Natural killer cell (primary cell): ENCODE results near the gene TOLLIP. TPM values are rescaled to one million over a fixed set of nuclear protein-coding genes. Genes with fewer than 3 reads are reported as not detected.

Experiments used
- ATAC-seq, 3 donors: fragments of 150-1000 bp in 2 of 3; fragments of 200-7000 bp in 1 of 3; cut with Tn5 transposase; 1 replicate in 1 of 3; 2 replicates in 2 of 3; pipeline ENCODE4 v1.10.0; 2021; ENCODE audit warnings: mild to moderate bottlenecking in 2 of 3, moderate library complexity in 2 of 3
- DNase-seq, 2 donors: peaks; one replicate each; pipeline versions ENCODE4 v3.0.0 to v3.0.0-alpha.2; 2013 to 2021; ENCODE audit warnings: mixed read lengths in 1 of 2
- H3K27ac ChIP-seq: one replicate; pipeline ENCODE4 v1.5.1; 2013; ENCODE audit warnings: mild to moderate bottlenecking, low read length
- H3K27me3 ChIP-seq: one replicate; pipeline ENCODE4 v1.6.1; 2013; ENCODE audit warnings: low read length; ENCODE audit not compliant: control insufficient read depth, insufficient read depth
- H3K36me3 ChIP-seq: one replicate; pipeline ENCODE4 v1.6.1; 2013; ENCODE audit warnings: low read length; ENCODE audit not compliant: control insufficient read depth, insufficient read depth
- H3K4me1 ChIP-seq: one replicate; pipeline ENCODE4 v1.6.1; 2013; ENCODE audit warnings: low read length; ENCODE audit not compliant: control insufficient read depth, insufficient read depth
- H3K4me3 ChIP-seq: one replicate; pipeline ENCODE4 v1.5.1; 2013; ENCODE audit warnings: low read length
- H3K9me3 ChIP-seq: one replicate; pipeline ENCODE4 v1.6.1; 2013; ENCODE audit warnings: low read length; ENCODE audit not compliant: control insufficient read depth, insufficient read depth
- H3K27ac Mint-ChIP-seq, 2 donors: one replicate each; pipeline ENCODE4 v1.8.0; 2022; ENCODE audit warnings: mild to moderate bottlenecking in 2 of 2, mixed read lengths in 2 of 2, moderate library complexity in 1 of 2
- H3K27me3 Mint-ChIP-seq, 2 donors: one replicate each; pipeline ENCODE4 v1.8.0; 2022; ENCODE audit warnings: low read depth in 2 of 2, mixed read lengths in 2 of 2
- H3K36me3 Mint-ChIP-seq: one replicate; pipeline ENCODE4 v1.8.0; 2022; ENCODE audit warnings: mixed read lengths
- H3K4me1 Mint-ChIP-seq, 2 donors: one replicate each; pipeline ENCODE4 v1.8.0; 2022; ENCODE audit warnings: mixed read lengths in 2 of 2
- H3K4me3 Mint-ChIP-seq: one replicate; pipeline ENCODE4 v1.8.0; 2022; ENCODE audit warnings: mild to moderate bottlenecking, moderate library complexity, mixed read lengths
- H3K9me3 Mint-ChIP-seq, 2 donors: one replicate each; pipeline ENCODE4 v1.8.0; 2022; ENCODE audit warnings: mixed read lengths in 2 of 2
- CTCF ChIP-seq: fragments of 200-600 bp; IDR thresholded peaks from one replicate; pipeline ENCODE4 v1.8.0; 2022; ENCODE audit warnings: antibody characterized with exemption
- WGBS: methylation state at CpG from one replicate; pipeline ENCODE4 v1.1.7; 2013; ENCODE audit warnings: missing lambda C conversion rate; ENCODE audit not compliant: insufficient coverage; 5-methylcytosine and 5-hydroxymethylcytosine counted together
- intact Hi-C: fragments of 100-400 bp; cut with micrococcal nuclease; formaldehyde crosslinking; loops from one replicate; pipeline ENCODE4 v1.14.2; 2022
- total RNA-seq, 4 donors: library from RNA; stranded (reverse); fragments of 120-200 nt in 1 of 4; gene quantifications; one replicate each; pipeline versions ENCODE4 v1.2.3 to v1.2.4, GENCODE V29; 2013 to 2022

Gene TOLLIP
- total RNA-seq, 3 donors from 2014 or later (not counting 1 experiment from before 2014, with no cell fraction given) = 49.3 to 61.8 (median 54.8) TPM

GRCh38 chr11:1302461-1303125, 6.8 kb downstream of the TOLLIP start:
- H3K27ac Mint-ChIP-seq = no peak overlapping the region
- no peak for TF ChIP-seq CTCF
- H3K27ac ChIP-seq = no peak overlapping the region
- H3K27me3 ChIP-seq = no peaks in the 10 kb centered on the region
- no peak overlapping the region for H3K4me3 ChIP-seq
- no peaks in the 10 kb centered on the region for H3K36me3 Mint-ChIP-seq
- intact Hi-C loops = no loop called here
- H3K4me3 Mint-ChIP-seq = no peak overlapping the region
- H3K36me3 ChIP-seq = peaks cover 2% of the 10 kb centered on the region
- peaks cover 15% of the 10 kb centered on the region for H3K4me1 ChIP-seq
- no peaks in the 10 kb centered on the region for H3K27me3 Mint-ChIP-seq
- WGBS = 95% methylated on average over 17 of the region's 17 CpGs
- no peak for DNase-seq
- no peak for ATAC-seq
- no peaks in the 10 kb centered on the region for H3K9me3 ChIP-seq
- H3K9me3 Mint-ChIP-seq = no peaks in the 10 kb centered on the region
- H3K4me1 Mint-ChIP-seq = peaks cover 28 to 41% of the 10 kb centered on the region in 2 donors

GRCh38 chr11:1302041-1302460, 7.4 kb downstream of the TOLLIP start:
- Histone ChIP-seq H3K27me3 (no peaks in the 10 kb centered on the region), H3K4me1 (peaks cover 9% of the 10 kb centered on the region), H3K9me3 (no peaks in the 10 kb centered on the region), H3K36me3 (peaks cover 2% of the 10 kb centered on the region), H3K4me3 (no peak overlapping the region), H3K27ac (no peak overlapping the region)
- 90% methylated on average over 13 of the region's 13 CpGs for WGBS
- H3K36me3 Mint-ChIP-seq = no peaks in the 10 kb centered on the region
- intact Hi-C loops = no loop called here
- DNase-seq (no peak), ATAC-seq (no peak)
- H3K27me3 Mint-ChIP-seq = no peaks in the 10 kb centered on the region
- H3K4me3 Mint-ChIP-seq = no peak overlapping the region
- TF ChIP-seq CTCF = no peak
- peak overlapping the region in 1 of 2 donors; percentile 40 for H3K27ac Mint-ChIP-seq
- peaks cover 23 to 36% of the 10 kb centered on the region in 2 donors for H3K4me1 Mint-ChIP-seq
- no peaks in the 10 kb centered on the region for H3K9me3 Mint-ChIP-seq

GRCh38 chr11:1301220-1302000, 8.0 kb downstream of the TOLLIP start:
- H3K27ac ChIP-seq = no peak overlapping the region
- H3K36me3 ChIP-seq = peaks cover 2% of the 10 kb centered on the region
- Mint-ChIP-seq H3K27me3 (no peaks in the 10 kb centered on the region), H3K9me3 (no peaks in the 10 kb centered on the region), H3K36me3 (no peaks in the 10 kb centered on the region), H3K4me1 (peaks cover 19 to 31% of the 10 kb centered on the region in 2 donors), H3K4me3 (no peak overlapping the region), H3K27ac (peak overlapping the region in 1 of 2 donors; percentile 40)
- no peaks in the 10 kb centered on the region for H3K27me3 ChIP-seq
- H3K4me1 ChIP-seq = peaks cover 3% of the 10 kb centered on the region
- H3K4me3 ChIP-seq = no peak overlapping the region
- 91% methylated on average over 22 of the region's 22 CpGs for WGBS
- H3K9me3 ChIP-seq = no peaks in the 10 kb centered on the region
- DNase-seq (no peak), ATAC-seq (no peak)
- intact Hi-C loops = no loop called here
- TF ChIP-seq CTCF = no peak
